GM19025 (cell line): ENCODE results near the gene GFOD1.
A peak's percentile ranks its signal among the peaks of the same experiment; 100 is the strongest.

Experiments used
- ATAC-seq: cut with Tn5 transposase; IDR thresholded peaks from one replicate; pipeline ENCODE4 v1.9.1; 2021; ENCODE audit warnings: mild to moderate bottlenecking, low read depth, moderate library complexity; ENCODE audit not compliant: unreplicated experiment

GFOD1 gene

DNA sequence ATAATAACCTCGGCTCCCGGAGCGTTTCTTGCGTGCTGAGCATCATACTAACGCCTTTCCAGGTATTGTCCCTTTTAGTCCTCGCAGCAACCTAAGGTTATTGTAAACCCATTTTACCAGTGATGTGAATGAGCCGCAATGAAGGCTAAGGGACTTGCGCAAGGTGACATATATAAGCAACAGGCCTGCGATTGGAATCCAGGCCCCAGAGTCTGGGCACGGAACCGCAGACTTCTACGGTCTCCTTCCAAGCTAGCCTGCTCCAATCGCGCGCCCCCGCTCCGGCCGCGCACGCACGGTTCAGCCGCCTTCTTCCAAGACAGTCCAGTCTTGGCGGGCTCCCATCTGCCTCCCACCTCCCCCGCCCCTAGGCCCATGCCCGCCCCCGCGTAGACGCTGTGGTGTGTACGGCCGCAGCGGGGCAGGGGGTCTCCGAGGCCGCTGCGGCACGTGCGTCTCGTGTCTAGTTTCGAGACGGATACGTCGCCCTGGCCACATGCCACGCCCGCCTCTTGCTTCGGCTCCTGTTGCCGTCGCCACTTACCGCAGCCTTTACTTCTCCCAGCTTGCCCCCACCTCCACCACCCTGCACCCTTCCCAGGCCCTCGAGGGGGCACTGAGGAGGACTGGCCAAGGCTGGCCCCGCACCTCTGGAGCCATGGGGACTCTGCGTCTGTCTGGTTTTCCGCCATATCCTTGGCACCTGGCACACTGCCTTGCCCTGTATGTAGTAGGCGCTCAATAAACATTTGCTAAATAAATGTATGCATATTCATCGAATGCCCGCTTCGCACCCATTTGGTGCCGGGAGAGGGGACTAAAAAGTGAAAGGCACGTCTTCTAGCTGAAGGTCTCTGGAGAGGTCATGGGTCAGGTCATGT, 855 bp upstream of the GFOD1 start:
- ATAC-seq = no peak

DNA sequence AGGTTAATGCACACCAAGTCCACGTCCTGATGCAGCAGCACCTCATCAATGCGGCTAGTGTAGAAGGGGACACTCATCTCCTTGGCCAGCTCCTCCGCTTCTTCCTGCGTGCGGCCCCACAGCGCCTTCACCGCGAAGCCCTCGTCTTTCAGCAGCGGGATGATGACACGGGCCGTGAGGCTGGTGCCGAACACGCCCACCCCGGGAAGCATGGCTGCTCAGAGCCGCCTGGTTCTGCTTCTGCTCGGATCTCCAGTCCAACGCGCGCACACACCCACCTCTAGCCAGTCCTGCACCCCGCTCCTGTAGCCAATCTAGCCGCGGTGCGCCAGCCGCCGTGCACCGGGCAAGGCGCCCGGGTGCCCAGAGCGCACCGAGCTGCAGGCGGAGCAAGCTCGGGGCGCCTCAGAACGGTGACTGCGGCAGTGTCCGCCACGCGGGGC, 700 bp downstream of the GFOD1 start:
- ATAC-seq = peak; percentile 19

DNA sequence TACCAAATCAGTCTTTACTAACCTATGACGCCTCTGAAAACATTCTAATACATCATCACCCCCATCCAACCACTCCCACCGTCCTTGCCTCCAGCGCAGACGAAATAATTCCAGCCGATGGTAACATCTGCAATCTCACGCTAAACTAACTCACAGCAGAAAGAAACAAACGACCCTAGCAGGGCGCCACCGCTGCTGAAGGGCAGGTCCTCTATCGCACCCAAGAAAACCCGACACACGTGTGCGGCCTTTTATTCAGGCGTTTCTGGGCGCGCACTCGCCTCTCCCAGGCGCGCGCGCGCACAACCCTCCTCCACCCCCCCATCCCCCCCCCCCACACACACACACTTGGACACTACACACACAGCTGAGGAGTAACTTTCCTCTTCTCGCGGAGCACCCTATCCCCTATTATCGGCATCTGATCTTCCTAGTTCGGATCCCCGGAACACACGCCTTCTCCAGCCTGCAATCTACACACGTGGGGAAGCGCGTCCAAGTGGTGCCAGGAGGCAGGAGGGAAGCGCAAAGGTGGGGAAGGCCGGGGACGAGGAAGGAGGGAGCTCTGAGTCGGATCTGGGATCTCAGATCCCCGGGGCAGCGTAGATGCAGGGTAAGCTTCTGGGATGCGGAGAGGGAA, 1.4 kb downstream of the GFOD1 start:
- no peak for ATAC-seq

DNA sequence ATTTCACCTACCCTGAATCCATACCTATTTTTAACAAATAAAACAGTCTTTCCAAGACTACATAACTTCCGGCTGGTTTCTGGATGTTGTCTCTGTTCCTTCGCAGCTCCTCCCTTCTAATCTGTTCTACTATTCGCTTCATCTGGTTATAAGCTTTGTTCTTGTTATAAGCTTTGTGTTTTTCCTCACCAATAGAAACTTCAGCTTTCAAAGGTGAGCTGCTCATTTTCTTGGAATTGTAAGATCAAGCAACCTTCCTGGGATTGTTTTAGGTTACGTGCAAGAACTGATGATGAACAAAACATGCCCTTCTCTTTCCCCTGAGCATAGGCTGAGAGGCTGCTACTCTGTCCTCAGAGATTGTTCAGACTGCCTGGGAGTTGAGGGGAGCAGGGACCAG, 2.1 kb downstream of the GFOD1 start:
- no peak for ATAC-seq

DNA sequence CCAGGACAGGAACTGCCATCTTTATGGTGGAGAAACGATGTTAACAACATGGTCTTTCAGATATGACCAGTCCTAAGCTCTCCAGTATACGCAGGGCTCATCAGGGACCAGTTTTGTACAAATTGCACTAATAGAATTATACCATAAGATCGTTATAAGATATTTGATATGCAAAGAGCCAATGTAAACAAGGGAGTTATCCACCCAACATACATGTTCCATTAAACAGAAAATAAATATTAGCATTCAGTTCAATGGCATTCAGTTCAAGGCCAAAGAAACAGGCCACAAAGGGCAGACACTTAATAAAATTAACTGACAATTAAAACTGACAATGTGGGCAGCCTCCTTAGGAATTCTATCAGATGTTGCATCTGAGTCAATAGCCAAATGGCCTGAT, 2.6 kb downstream of the GFOD1 start:
- ATAC-seq = no peak

DNA sequence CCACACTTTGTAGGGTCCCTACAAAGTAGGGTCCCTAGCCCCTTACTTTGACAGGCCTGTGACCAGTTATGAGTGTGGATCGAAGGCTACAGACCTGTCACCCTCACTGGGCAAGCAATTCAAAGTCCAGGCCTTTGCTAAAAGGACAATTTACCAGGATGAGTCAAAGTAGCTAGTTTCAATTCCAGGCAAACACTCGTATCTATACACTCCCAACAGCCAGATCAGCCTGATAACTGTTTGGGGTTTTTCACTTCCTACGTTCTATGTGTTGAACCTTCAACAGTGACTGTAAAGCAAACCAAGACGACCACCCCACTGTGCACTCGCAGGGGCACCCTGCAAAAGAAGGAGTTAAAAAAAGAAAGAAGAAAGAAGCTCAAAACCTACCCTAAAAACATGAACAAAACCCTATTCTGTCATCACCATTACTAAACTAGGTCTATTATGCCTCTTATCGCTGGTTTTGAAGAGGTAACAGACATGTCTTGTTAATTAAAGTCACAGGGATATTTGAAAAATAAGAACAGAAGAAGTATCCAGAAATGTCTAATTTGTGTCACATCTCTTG, 3.2 kb downstream of the GFOD1 start:
- no peak for ATAC-seq

DNA sequence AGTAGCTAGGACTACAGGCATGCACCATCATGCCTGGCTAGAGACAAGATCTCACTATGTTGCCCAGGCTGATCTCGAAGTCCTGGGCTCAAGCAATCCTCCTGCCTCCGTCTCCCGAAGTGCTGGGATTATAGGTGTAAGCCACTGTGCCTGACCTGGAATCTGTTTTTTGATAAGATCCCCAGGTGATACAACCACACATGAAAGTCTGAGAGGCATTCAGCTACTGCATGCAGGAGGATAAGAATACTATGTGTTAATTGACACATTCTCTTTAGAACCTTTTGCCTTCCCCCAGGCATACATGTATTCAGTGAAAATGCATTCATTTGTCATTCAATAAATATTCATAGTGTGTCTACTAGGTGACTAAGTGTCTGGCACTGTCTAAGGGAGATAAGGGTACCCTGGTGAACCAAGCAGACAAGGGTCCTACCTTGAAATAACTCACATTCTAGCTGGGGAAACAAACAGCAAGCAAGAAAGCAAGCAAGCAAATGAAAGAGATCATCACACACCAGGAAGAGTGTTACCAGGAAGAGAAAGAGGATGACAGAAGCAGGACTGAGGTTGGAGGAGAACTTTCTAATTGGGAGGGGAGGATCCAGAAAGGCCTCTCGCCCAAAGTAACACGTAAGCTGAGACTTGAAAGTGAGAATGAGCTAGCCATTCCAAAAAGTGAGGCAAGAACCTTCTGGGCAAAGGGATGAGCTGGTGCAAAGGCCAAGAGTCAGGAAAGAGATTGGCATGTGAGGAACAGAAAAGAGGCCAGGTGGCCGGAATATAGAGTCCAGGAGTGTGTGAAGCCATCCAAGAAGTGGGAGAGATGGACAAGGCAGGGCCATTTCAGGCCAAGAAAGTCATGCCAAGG, 6.5 kb downstream of the GFOD1 start:
- ATAC-seq = no peak

DNA sequence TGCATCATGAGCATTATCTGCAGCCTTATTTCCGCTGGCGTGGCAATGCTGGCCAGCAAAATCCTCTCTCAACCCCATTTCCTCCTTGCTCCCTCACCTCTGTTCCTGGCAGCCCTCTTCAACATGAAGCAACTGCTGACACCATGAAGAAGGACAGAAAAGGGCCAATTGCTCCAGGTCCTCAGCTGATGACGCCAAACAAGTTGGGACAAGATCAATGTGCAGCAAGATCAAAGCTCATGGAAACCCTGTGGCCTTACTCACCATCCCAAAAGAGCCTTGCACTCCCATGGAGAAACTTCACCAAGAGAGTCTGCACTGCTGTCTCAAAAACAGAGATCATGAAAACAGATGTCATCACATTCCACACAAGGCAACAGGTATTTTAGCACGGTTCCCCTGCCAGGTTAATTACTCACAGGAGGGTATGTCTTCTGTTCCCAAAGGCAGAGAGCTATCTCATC, 7.4 kb downstream of the GFOD1 start:
- ATAC-seq = no peak

DNA sequence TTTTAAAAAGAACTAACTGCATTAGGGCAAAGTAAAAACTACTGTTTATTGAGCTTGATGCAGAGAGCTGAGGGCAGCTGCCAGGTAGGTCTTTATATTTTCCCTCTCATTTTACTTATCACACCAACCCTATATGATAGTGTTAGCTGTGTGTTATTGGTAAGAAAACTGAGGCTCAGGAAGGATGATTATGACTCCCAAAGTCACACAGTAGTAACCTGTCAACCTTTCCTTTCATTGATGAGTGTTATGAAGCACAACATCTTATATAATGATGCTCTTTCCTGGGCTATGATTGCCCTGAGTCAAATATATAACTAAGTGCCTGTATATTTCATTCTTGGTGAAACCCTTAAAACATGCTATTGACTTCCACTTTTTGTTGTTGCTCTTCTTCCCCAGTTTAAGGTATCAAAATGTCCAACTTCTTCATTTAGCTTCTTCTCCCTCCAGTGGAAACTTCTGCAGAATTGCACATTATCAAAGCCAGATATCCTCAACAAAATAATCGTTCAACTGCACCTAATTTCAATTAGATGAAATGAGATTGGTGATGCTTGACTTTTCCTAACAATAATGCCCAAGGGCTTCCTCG, 8.1 kb downstream of the GFOD1 start:
- no peak for ATAC-seq

DNA sequence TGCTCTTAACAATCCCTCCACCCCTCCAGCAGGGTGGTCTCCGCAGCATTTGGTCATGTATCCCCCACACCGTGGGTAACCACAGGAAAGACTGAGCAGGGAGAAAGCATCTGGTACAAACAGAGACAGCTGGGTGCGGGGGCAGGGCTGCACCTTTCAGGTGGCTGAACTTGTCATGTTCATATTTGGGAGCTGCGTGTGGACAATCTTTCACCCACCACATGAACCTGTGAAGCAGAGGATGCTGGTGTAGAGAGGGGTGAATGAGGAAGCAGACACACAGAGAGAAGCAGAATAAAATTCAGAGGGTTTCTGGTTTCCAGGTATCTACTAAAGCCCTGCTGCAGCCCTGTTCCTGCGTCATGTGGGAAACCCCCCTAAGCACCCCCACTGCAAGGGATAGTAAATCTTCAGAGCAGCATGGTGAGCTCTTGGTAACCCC, 8.9 kb downstream of the GFOD1 start:
- no peak for ATAC-seq

DNA sequence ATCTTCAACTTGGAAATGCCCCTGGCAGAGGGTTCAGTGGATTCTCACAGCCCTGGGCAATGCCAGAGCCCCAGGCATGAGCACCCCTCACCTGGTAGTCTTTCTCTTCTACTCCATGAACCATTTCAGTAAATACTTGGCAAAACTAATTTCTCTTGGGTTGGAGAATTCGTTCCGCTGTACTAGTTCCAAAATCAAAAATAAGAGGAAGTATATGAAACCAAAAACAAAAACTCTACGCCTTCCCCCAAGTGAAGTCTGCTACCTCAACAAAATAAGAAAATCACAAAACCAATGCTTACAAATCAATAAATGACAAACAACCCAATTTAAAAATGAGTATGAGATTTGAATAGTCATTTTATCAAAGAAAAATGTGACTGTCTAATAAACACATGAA, 12.6 kb downstream of the GFOD1 start:
- ATAC-seq = no peak

DNA sequence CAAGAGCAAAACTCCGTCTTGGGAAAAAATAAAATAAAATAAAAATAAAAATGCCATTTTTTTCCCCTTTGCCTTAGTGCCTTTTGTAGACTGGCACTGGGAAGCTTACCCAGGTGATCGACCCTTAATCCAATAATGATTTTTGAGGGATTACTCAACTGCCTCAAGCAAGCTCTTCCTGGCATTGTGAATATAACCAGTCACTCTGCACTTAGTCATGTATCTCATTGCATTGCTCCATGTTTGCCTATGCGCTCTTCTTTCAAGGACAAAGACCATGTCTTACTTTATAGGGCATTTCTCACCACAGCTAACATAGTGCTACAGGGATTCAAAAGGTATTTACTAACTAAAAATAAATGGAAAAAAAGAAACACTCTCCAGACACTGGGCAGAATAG, 13.0 kb downstream of the GFOD1 start:
- ATAC-seq = no peak

DNA sequence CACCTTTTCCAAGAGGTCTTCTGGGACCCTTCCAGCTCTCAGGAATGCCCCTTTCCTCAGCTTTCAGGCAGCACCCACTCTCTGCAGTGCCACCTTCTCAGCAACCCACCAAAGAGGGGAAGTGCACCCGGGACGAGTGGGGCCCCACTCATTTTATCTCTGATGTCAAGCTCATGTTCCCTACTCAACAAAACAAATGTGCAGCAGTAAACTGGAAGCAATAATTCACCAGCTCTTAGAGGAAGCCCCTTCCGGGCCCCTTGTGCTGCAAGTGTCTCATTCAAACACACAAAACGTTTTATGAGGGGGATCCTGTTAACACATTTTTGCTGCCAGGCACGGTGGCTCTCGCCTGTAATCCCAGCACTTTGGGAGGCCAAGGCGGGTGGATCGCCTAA, 13.6 kb downstream of the GFOD1 start:
- ATAC-seq = no peak

DNA sequence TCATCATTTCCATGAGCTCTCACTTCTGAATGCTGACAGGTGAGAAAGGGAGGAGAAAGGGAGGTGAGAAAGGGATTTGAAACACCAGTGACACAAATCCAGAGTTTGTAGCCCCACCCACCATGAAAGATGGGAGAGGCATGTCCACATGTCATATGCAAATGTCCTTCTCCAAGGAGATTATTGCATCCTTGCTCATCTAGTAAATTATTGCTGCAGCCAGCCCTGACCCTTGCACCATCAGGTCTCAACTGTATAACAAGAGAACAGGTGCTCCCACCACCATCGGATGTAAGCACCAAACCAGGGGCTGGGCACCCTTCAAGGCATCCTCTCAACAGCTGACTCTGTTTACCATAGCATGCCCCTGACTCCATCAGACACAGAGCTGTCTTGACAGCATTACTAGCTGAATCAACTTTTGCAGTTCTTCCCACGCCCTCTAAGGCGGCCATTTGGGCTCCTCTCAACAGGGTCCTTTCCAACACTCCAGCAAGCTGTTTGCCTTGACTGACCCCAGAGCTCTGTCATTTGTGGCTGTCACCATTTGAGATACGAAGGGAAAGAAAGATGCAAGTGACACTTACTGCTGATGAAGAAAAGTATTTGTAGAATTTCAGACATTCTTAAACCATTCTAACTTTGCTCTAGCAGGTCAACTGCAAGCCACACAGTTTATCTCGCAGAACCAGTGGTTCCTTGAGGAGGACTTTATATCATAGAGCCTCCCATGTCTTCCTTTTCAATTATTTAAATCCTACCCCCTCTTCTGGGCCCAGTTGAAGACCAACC, 14.2 kb downstream of the GFOD1 start:
- ATAC-seq = no peak

DNA sequence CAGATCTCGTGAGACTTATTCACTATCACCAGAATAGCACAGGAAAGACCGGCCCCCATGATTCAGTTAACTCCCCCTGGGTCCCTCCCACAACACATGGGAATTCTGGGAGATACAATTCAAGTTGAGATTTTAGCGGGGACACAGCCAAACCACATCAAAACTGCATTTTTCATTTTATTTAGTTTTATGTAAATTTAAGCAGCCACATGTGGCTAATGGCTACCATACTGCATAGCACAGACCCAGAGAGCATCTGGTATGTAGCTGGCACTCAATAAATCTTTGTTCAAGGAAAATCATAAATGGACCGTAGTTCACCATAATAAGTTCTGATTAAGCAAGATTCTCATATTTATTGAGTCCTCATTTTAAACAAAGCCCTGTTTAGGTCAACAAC, 15.3 kb downstream of the GFOD1 start:
- no peak for ATAC-seq

DNA sequence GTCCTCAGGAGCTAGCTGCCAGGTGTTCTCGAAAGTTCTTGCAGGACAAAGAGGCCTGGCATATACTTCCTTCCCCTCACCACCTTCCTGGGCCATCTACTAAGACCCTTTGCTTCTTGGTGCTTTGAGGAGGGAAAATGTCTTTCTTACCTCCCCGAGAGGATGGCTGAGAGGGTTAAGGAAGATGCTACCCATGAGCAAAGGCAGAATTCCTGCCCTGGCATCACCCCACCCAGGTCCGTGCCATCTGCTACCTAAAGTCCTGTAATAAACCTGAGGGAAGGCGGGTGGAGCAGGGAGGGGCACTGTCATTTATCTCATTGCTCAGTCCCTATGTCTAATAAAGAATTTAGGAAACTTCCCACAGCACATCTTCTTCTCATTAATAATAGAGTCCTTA, 16.2 kb downstream of the GFOD1 start:
- ATAC-seq = no peak

DNA sequence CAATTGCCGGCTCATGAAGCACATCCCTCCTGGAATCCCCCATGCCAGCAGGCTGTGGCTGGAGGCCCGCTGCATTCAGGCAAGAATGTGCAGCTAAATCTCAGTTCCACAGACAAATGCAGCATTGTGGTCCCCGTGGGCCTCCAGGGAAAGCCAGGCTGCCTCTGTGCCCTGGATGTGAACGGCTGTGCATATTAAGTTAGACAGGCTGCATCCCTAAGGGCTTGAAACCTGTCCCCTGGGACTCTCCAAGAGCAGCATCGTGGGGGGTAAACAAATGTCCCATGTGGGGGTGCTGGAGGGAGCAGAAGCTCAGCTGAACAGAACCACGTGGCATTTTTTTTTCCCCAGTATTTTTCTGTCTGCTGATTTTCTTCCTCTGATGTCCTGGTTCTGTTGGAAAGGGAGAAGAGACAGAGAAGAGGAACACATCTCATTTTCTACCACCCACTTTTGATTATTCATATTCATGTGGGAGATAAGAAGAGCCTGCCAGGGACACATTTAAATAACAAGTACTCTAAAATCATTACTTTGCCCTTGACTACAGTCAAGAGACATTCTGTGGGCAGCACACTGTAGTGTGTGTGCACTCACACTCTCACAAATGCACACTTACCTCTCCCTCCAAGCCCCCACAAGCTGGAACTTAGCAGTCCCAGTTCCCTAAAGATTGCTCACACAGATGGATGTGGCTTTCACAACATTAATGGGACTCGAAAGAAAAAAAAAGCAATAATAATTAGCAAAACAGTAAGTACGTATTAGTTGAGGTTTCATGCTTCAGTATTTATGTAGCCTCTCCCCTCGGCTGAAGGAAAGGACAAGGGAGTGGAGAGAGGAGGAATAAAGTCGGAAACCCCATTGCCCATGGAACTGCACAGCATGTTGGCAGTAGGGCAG, 16.9 kb downstream of the GFOD1 start:
- no peak for ATAC-seq

DNA sequence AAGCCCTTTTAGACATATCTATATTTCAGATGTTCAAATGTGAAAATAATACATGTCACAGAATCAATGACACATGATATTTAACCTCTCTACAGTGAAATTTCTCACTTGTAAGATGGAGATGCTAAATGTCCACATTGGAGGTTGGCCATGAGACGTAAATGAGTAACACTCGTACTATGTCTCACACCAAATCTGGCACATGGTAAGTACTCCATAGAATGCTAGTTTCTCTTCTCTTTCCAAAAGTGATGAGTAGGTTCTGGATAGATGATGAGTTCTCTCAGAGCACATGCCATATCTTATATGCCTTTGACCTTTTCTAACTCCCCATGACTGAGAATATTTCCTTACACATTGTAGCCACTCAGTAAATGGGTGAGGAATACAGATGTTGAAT, 17.7 kb downstream of the GFOD1 start:
- ATAC-seq = no peak
